Vagina (tissue), 2 donors: ENCODE measurements around the gene MARCHF11. TPM values are rescaled to one million over a fixed set of nuclear protein-coding genes. Genes with fewer than 3 reads are reported as not detected.

Experiments used
- DNase-seq, 2 donors: peaks; one replicate each; pipeline ENCODE4 v3.0.0-alpha.2; 2017; ENCODE audit errors: extremely low spot score in 2 of 2
- H3K27ac ChIP-seq: fragments of 200-600 bp; sonication (generic); one replicate; pipeline ENCODE4 v1.5.1; 2019
- H3K27me3 ChIP-seq: fragments of 200-600 bp; sonication (generic); one replicate; pipeline ENCODE4 v1.5.1; 2019
- H3K36me3 ChIP-seq, 2 donors: fragments of 200-600 bp; sonication (generic); one replicate each; pipeline ENCODE4 v1.5.1; 2017 to 2019
- H3K4me1 ChIP-seq: fragments of 200-600 bp; sonication (generic); one replicate; pipeline ENCODE4 v1.5.1; 2019
- H3K4me3 ChIP-seq, 2 donors: fragments of 200-600 bp; sonication (generic); 1 replicate in 1 of 2; 2 replicates in 1 of 2; pipeline ENCODE4 v1.5.1; 2016 to 2019
- H3K9me3 ChIP-seq: fragments of 200-600 bp; sonication (generic); one replicate; pipeline ENCODE4 v1.5.1; 2019
- CTCF ChIP-seq, 3 experiments: fragments of 450-650 bp in 2 of 3; fragments of 200-600 bp in 1 of 3; sonication (generic) in 1 of 3; IDR thresholded peaks; one replicate each; pipeline ENCODE4 v1.5.1; 2017 to 2019; ENCODE audit warnings: antibody characterized with exemption in 3 of 3, mild to moderate bottlenecking in 2 of 3, moderate library complexity in 2 of 3
- POLR2A ChIP-seq, 2 donors: fragments of 450-650 bp; IDR thresholded peaks; one replicate each; pipeline ENCODE4 v1.6.1; 2017; ENCODE audit warnings: antibody characterized with exemption in 2 of 2, mild to moderate bottlenecking in 2 of 2, moderate library complexity in 2 of 2
- POLR2AphosphoS5 ChIP-seq, 2 donors: sonication (generic); formaldehyde crosslinking; IDR thresholded peaks; one replicate each; pipeline ENCODE4 v1.9.0; 2017; ENCODE audit warnings: antibody characterized with exemption in 2 of 2, mild to moderate bottlenecking in 2 of 2, low read depth in 1 of 2; ENCODE audit not compliant: insufficient read depth in 1 of 2
- intact Hi-C: fragments of 100-400 bp; cut with DNase I; formaldehyde crosslinking; loops from one replicate; pipeline ENCODE4 v1.15.1; 2023
- total RNA-seq: library from RNA; depleted of rRNA; stranded (reverse); fragments of >200 nt; gene quantifications from one replicate; pipeline ENCODE4 v1.2.3, GENCODE V29; 2016

Gene MARCHF11
- total RNA-seq, 1 donor from 2014 or later, result not detected

GRCh38 chr5:16066320-16066719 lies 113.3 kb downstream of the MARCHF11 start:
- Histone ChIP-seq H3K9me3 (no peaks in the 10 kb centered on the region), H3K27me3 (no peaks in the 10 kb centered on the region), H3K4me3 (no peak overlapping the region), H3K4me1 (no peaks in the 10 kb centered on the region), H3K36me3 (no peaks in the 10 kb centered on the region), H3K27ac (no peak overlapping the region)
- no peak for DNase-seq
- TF ChIP-seq POLR2AphosphoS5 (IDR thresholded peaks at IDR 0.05; ENCODE audit: insufficient read depth in 1 of 2, low read depth in 1 of 2) (no peak), POLR2A (IDR thresholded peaks at IDR 0.05) (no peak), CTCF (IDR thresholded peaks at IDR 0.05) (no peak)
- intact Hi-C loops, result no loop called here

GRCh38 chr5:16065831-16066230 lies 113.8 kb downstream of the MARCHF11 start:
- Histone ChIP-seq H3K27me3 (no peaks in the 10 kb centered on the region), H3K36me3 (no peaks in the 10 kb centered on the region), H3K4me3 (no peak overlapping the region), H3K27ac (no peak overlapping the region), H3K4me1 (no peaks in the 10 kb centered on the region), H3K9me3 (no peaks in the 10 kb centered on the region)
- TF ChIP-seq POLR2AphosphoS5 (IDR thresholded peaks at IDR 0.05; ENCODE audit: insufficient read depth in 1 of 2, low read depth in 1 of 2) (no peak), CTCF (IDR thresholded peaks at IDR 0.05) (no peak), POLR2A (IDR thresholded peaks at IDR 0.05) (no peak)
- intact Hi-C loops, result no loop called here
- no peak for DNase-seq

GRCh38 chr5:16064135-16064893 lies 115.3 kb downstream of the MARCHF11 start:
- DNase-seq, result no peak
- intact Hi-C loops, result no loop called here
- H3K4me1 ChIP-seq, result no peaks in the 10 kb centered on the region
- no peaks in the 10 kb centered on the region for H3K36me3 ChIP-seq
- H3K27me3 ChIP-seq, result no peaks in the 10 kb centered on the region
- no peak overlapping the region for H3K4me3 ChIP-seq
- H3K27ac ChIP-seq, result no peak overlapping the region
- TF ChIP-seq POLR2AphosphoS5 (IDR thresholded peaks at IDR 0.05; ENCODE audit: insufficient read depth in 1 of 2, low read depth in 1 of 2), result no peak
- no peaks in the 10 kb centered on the region for H3K9me3 ChIP-seq

- H3K27ac ChIP-seq, result no peak overlapping the region
- no peak for DNase-seq
These were observed 118.4 kb downstream of the MARCHF11 start for GRCh38 chr5:16061163-16061562.

GRCh38 chr5:16057277-16057676 lies 122.3 kb downstream of the MARCHF11 start:
- no peaks in the 10 kb centered on the region for H3K27me3 ChIP-seq
- intact Hi-C loops, result no loop called here
- H3K27ac ChIP-seq, result no peak overlapping the region
- H3K4me1 ChIP-seq, result no peaks in the 10 kb centered on the region
- DNase-seq, result no peak
- TF ChIP-seq CTCF (IDR thresholded peaks at IDR 0.05) (no peak), POLR2AphosphoS5 (IDR thresholded peaks at IDR 0.05; ENCODE audit: insufficient read depth in 1 of 2, low read depth in 1 of 2) (no peak), POLR2A (IDR thresholded peaks at IDR 0.05) (no peak)
- no peak overlapping the region for H3K4me3 ChIP-seq
- H3K9me3 ChIP-seq, result no peaks in the 10 kb centered on the region
- H3K36me3 ChIP-seq, result no peaks in the 10 kb centered on the region

More at GRCh38 chr5:16061163-16061562, 118.4 kb downstream of the MARCHF11 start:
- TF ChIP-seq POLR2A (IDR thresholded peaks at IDR 0.05), result no peak
- TF ChIP-seq POLR2AphosphoS5 (IDR thresholded peaks at IDR 0.05; ENCODE audit: insufficient read depth in 1 of 2, low read depth in 1 of 2), result no peak
- no peak for TF ChIP-seq CTCF (IDR thresholded peaks at IDR 0.05)
- Histone ChIP-seq H3K4me1 (no peaks in the 10 kb centered on the region), H3K36me3 (no peaks in the 10 kb centered on the region), H3K9me3 (no peaks in the 10 kb centered on the region), H3K27me3 (no peaks in the 10 kb centered on the region), H3K4me3 (no peak overlapping the region)
- intact Hi-C loops, result no loop called here
